Endometrial microvascular endothelial cells (primary cell): ENCODE results near the gene COASY. TPM values are rescaled to one million over a fixed set of nuclear protein-coding genes. Genes with fewer than 3 reads are reported as not detected.
"Not testable (repeated sequence)": the region's sequence is repeated elsewhere in the genome, so short reads cannot be mapped to it uniquely, and the experiment has no call there.

Source experiments
- in situ Hi-C: cut with HindIII; loops from 2 replicates; pipeline ENCODE4 v1.10.0; 2017; ENCODE audit warnings: low sequenced_read_pairs, low pct_unique_long_range_greater_than_20kb; ENCODE audit errors: inconsistent ontology term
- total RNA-seq: library from RNA; depleted of rRNA; stranded (reverse); fragments of >200 nt; gene quantifications from one replicate; pipeline ENCODE4 v1.2.3, GENCODE V29; 2015; ENCODE audit errors: inconsistent ontology term

The COASY gene
- total RNA-seq, 1 donor from 2014 or later, result 37.3 TPM

DNA sequence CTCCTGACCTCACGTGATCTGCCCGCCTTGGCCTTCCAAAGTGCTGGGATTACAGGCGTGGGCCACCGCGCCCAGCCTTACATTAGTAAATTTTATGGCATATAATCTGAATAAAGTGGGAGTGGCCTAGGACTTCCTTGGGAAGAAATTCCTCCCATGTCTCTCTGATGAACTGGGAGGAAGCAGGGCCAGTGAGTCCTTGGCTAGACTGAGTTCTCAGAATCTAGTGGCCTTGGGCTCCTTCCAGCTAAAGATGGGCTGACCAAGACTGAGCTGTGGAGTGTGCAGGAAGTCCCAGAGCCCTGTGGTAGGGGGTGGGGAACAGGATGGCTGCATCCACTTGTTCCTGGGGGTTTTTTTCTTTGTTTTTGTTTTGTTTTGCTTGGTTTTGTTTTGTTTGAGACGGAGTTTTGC, 35.9 kb upstream of the COASY start:
- in situ Hi-C loops, result no loop called here

DNA sequence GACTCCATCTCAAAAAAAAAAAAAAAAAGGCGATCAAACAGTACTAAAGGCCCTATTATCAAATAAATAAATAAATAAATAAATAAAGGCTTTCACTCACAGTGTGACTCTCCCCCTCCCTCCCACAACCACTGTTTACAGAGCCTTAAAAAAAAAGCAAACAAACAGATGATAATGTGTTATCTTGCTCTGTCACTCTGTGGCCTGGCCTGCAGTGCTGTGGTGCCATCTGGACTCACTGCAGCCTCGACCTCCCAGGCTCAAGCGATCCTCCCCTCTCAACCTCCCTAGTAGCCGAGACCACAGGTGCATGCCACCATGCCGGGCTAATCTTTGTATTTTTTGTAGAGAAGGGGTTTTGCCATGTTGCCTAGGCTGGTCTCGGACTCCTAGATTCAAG, 34.0 kb upstream of the COASY start:
- in situ Hi-C loops, result no loop called here

DNA sequence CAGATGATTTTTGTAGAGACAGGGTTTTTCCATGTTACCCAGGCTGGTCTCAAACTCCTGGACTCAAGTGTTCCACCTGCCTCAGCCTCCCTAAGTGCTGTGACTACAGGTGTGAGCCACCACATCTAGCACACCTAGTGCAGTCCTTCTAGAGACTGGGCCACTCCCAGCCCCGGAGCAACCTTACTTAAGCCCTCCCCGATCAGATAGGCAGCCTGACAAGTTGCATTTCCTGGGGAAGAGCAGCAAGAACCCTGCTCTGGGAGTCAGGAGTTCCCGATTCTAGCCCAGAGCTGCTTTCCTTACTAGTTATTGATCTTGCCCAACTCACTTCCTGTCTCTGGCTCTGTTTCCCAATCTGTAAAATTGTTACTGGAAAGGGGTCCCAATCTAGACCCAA, 32.9 kb upstream of the COASY start:
- in situ Hi-C loops, result no loop called here

DNA sequence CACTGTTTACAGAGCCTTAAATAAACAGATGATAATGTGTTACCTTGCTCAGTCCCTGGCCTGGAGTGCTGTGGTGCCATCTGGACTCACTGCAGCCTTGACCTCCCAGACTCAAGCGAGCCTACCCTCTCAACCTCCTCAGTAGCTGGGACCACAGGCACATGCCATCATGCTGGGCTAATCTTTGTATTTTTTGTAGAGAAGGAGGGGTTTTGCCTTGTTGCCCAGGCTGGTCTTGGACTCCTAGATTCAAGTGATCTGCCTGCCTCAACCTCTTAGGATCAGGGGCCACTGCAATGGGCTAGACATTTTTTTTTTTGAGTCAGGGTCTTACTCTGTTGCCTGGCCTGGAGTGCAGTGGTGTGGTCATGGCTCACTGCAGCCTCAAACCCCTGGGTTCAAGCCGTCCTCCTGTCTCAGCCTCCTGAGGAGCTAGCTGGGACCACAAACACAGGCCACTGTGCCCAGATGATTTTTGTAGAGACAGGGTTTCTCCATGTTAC, 30.9 kb upstream of the COASY start:
- in situ Hi-C loops, result no loop called here

DNA sequence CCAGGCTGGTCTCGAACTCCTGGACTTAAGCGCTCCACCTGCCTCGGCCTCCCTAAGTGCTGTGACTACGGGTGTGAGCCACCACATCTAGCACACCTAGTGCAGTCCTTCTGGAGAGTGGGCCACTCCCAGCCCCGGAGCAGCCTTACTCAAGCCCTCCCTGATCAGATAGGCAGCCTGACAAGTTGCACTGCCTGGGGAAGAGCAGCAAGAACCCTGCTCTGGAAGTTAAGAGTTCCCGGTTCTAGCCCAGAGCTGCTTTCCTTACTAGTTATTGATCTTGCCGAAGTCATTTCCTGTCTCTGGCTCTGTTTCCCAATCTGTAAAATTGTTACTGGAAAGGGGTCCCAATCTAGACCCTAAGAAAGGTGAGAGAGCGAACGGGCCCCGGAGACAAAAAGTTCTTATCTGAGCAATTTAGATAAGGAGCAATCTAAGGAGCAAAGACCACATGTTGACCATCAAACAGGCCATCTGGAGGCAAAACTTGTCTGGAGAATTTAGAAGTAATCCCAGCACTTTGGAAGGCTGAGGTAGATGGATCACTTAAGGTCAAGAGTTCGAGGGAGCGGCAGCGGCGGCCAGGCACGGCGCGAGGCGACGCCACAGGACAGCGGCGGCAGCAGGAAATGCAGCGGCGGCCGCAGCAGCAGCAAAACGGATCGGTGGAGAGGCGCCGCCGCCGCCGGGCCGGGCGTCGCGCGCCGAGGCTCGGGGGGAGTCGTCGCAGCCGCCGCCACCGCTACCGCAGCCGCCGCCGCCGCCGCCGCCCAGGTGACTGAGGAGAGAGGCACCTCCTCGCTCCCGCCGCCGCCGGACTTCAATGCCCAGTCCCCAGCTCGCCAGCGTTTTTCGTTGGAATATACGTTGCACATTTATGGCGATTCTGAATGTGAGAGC, 30.2 kb upstream of the COASY start:
- in situ Hi-C loops, result no loop called here

DNA sequence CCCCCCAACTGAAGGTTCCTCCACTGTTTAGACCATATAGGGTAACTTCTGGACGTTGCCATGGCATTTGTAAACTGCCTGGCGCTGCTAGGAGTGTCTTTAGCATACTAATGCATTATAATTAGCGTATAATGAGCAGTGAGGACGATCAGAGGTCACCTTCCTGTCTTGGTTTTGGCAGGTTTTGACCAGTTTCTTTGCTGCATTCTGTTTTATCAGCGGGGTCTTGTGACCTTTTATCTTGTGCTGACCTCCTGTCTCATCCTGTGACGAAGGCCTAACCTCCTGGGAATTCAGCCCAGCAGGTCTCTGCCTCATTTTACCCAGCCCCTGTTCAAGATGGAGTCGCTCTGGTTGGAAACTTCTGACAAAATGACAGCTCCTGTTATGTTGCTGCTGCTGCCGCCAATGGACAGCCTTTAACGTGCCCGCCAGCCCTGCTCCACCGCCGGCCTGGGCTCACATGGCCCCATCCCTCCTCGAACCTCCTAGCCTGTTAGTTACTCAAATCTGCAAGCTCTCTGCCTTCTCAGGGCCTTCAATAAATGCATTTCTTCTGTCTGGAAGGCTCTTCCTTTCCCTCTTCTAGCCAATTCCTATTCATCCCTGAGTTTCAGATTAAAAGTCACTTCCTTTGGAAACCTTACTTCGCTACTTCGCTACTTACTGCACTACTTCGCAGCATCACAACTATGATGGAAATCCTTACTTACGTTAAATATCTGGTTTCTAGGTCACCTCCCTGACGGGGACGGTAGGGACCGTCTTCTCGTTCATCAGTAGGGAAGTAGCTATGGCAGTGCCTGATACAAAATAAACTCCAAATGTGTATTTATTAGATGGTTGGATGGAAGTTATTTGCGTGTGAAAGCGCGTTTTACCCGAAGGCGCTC, 26.5 kb upstream of the COASY start:
- in situ Hi-C loops, result no loop called here

DNA sequence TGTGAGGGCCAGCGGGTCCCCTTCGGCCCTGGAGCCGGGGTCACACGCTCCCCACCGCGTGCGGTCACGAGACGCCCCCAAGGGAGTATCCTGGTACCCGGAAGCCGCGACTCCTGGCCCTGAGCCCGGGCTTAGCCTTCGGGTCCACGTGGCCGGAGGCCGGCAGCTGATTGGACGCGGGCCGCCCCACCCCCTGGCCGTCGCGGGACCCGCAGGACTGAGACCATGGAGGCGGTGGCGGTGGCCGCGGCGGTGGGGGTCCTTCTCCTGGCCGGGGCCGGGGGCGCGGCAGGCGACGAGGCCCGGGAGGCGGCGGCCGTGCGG, 25.9 kb upstream of the COASY start, which contains the start of gene NAGLU:
TSS of gene NAGLU (plus strand) at position 194 of the 324 bp plus-strand sequence. CDS start at position 226, 32 bp downstream.
- in situ Hi-C loops, result no loop called here

DNA sequence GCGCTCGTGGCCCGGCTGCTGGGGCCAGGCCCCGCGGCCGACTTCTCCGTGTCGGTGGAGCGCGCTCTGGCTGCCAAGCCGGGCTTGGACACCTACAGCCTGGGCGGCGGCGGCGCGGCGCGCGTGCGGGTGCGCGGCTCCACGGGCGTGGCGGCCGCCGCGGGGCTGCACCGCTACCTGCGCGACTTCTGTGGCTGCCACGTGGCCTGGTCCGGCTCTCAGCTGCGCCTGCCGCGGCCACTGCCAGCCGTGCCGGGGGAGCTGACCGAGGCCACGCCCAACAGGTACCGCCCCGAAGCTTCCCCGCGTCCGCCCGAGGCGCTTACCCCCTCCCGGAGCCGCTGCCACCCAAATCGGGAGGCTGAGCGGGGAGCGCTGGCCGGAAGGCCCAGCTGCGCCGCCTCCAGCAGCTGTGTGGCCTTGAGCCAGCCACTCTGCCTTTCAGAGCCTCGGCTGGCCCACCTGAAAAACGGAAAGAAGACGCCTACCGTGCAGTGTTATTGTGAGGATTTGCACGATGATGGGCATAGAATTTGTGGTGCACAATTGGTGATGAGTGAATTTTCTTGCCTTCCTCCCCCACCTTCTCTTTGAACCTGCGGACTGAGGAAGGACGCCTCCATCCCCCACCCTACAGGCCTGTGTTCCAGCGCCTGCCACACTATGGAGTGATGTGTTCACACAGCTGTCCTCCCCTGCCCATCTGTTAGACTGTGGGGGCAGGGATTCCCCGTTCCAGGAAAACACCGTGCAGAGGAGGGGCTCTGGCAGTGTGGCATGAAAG, 25.4 kb upstream of the COASY start:
- in situ Hi-C loops, result no loop called here

DNA sequence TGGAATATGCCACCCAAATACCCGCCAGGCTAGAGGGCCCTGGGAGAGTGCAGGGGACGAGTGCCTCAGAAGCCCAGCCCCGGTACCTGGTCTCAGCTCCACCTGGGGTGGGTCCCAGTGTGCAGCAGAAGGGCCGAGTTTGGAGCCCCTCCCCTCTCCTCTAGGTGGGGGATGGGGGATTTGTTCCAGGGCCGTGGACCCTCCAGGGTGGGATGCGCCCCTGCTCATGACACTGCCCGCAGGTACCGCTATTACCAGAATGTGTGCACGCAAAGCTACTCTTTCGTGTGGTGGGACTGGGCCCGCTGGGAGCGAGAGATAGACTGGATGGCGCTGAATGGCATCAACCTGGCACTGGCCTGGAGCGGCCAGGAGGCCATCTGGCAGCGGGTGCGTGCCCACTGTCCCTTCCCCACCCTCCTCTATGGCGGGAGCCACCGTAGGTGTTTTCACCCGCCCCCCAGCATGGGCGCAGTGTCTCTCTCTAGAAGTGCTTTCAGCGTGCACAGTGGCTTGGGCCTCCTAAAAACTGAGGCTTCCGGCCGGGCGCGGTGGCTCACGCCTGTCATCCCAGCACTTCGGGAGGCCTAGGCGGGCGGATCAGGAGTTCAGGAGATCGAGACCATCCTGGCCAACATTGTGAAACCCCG, 24.7 kb upstream of the COASY start:
- in situ Hi-C loops, result no loop called here

DNA sequence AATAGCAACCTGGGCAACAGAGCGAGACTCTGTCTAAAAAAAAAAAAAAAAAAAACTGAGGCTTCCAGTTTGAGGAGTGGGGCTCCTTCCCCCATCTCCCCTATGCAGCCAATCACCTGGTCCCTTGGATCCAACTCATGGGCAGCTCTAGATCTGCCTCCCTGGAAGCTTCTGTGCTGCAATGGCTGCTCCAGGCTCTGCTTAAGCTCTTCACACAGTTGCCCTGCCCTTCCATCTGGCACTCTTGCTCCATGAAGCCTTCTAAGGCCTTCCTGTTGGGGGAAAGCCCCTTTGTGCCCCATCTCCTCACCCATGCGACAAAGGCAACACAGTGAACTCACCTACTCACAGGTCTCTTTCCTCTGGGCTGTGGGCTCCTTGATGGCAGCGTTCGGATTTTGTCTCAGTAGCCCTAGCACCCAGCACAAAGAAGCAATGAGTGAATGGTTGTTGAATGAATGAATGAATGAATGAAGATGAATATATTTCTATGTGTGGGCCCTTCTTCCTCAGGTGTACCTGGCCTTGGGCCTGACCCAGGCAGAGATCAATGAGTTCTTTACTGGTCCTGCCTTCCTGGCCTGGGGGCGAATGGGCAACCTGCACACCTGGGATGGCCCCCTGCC, 24.0 kb upstream of the COASY start:
- in situ Hi-C loops, result no loop called here

DNA sequence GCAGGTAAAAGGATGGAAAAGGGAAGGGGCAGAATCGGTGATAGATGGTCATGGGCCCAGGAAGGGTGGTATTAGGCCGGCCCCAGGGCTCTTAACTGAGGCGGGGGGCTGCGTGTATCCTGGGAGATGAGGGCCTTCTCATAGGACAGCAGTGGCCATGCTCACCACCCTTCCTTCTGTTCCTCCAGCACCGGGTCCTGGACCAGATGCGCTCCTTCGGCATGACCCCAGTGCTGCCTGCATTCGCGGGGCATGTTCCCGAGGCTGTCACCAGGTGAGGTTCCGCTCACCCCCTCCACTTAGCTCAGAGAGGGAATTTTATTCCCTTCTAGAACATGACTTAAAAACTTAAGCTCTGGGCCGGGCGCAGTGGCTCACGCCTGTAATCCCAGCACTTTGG, 23.5 kb upstream of the COASY start:
- in situ Hi-C loops, result no loop called here

DNA sequence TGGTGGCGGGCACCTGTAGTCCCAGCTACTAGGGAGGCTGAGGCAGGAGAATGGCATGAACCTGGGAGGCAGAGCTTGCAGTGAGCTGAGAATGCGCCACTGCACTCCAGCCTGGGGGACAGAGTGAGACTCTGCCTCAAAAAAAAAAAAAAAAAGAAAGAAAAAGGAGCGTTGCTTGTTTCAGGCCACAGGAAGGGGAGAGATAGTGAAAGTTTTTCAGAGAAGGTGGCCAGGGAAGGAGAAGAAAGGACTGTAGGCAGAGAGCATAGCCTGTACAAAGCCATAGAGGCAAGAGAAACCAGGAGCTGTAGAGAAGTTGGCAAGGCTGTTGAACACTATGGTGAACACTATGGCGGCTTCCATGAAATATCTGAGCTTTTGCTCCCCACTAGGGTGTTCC, 21.4 kb upstream of the COASY start:
- in situ Hi-C loops, result not testable (repeated sequence)

DNA sequence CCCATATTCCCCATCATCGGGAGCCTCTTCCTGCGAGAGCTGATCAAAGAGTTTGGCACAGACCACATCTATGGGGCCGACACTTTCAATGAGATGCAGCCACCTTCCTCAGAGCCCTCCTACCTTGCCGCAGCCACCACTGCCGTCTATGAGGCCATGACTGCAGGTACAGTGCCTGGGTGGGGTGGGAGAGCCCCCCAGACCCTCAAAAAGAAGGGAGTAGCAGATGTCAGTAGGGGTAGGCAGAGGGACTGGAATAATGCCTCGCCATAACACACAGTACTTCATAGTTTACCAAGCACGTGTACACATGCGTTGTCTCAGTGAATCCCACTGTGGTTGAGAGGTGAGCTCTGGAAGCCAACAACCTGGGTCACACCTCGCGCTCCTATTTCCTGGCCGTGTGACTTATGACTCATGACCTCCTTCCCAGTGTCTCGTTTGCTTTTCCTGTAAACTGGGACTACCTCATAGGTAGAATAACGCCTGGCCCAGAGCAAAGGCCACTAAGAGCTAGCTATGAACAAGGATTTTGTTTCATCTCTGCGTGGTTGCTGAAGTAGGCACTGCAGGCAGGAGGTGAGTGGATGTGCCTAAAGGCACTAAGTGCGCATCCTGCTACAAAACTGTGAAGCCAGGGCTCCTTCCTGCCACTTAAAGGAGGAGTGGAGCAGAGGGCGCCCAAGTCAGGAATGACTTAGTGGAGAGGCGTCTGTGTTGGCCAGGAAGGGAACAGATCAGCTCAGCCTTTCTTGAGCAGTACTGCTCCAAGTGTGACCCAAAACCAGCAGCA, 20.7 kb upstream of the COASY start:
- in situ Hi-C loops, result no loop called here

DNA sequence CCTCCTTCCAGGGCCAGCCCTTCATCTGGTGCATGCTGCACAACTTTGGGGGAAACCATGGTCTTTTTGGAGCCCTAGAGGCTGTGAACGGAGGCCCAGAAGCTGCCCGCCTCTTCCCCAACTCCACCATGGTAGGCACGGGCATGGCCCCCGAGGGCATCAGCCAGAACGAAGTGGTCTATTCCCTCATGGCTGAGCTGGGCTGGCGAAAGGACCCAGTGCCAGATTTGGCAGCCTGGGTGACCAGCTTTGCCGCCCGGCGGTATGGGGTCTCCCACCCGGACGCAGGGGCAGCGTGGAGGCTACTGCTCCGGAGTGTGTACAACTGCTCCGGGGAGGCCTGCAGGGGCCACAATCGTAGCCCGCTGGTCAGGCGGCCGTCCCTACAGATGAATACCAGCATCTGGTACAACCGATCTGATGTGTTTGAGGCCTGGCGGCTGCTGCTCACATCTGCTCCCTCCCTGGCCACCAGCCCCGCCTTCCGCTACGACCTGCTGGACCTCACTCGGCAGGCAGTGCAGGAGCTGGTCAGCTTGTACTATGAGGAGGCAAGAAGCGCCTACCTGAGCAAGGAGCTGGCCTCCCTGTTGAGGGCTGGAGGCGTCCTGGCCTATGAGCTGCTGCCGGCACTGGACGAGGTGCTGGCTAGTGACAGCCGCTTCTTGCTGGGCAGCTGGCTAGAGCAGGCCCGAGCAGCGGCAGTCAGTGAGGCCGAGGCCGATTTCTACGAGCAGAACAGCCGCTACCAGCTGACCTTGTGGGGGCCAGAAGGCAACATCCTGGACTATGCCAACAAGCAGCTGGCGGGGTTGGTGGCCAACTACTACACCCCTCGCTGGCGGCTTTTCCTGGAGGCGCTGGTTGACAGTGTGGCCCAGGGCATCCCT, 18.5 kb upstream of the COASY start:
- in situ Hi-C loops, result no loop called here

DNA sequence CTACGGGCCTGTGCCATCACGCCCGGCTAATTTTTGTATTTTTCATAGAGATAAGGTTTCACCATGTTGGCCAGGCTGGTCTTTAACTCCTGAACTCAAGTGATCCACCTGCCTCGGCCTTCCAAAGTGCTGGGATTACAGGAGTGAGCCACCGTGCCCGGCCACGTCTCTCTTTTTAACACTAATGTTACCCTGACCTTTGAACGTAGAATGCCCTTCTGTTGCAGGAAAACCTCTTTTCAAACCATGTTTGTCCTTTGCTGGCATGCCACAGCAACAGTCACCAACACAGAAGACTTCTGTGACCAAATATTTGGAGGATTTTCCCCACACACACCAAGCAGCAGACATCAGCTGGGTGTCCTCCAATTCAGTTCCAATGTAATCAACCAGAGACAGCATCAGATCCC, 17.1 kb upstream of the COASY start:
- in situ Hi-C loops, result no loop called here

DNA sequence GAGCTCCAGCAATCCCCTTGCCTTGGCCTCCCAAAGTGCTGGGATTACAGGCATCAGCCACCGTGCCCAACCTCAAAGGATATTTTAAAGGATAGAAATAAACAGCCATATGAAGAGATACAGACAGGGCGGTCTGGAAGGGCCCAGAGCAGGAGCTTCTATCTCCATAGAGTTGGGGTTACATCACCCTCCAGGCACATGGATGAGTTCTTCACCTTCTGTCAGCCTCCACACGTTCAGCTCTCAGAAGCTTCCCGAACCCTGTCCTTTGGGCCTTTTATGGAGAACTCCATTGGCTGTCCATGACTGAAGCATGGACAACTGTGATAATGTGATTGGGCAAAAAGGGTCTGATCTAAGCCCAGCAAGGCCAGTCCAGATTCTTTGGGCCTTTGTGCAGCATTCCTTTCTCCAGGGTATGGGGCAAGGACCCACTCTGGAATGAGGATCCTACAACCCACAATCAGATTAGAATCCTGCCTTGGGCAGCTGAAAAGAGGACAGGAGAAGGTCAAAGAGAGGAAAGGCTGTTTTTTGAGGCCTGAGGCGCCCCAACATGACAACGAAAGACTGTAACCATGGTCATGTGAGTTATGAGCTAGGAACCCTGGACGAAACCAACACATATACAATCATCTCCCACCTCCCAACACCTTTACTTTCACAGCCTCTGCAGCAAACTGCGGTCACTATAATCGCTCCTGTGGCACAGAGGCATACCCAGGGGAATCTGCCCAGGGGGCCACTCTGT, 16.0 kb upstream of the COASY start:
- in situ Hi-C loops, result not testable (repeated sequence)
